Measurements from ENCODE around the gene BDKRB2.

DNA sequence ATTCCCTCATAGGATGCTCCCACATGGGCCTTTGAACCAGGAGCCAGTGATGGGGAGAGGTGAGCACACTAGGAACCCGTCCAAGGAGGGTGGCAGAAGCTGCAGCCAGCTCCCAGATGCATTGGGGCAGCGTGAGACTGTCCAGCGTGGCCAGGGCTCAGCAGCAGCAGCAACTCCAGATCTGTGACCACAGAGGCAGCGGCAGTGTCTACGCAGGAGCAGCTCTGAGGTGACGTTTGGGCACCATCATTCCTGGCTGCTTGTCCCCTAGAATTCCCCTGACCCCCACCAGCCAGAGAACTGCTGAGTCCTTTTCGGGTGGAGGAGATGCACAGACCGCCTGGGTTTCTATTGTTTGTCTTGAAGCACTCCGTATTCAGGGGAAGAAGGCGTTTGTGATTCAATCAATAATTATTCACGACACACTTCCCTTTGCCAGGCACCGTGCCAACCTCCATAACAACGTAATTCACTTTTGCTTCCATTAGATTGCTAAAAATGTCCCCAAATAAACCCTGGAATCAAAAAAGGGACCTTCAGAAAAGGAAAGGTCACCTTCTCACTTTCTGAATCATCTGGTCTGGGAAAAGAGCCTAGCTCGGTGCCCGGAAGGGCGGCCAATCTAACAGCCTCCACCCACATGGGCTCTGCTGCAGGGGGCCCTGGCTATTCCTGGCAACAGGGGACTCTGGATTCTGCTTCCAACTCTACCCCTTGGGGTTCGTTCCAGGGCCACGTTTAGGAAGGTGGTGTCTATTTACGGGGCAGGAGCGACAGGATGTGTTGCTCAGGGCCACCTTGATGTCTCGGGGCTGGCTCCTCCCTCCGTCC, 11.4 kb upstream of the BDKRB2 start:
- TF ChIP-seq, protein P1, sequence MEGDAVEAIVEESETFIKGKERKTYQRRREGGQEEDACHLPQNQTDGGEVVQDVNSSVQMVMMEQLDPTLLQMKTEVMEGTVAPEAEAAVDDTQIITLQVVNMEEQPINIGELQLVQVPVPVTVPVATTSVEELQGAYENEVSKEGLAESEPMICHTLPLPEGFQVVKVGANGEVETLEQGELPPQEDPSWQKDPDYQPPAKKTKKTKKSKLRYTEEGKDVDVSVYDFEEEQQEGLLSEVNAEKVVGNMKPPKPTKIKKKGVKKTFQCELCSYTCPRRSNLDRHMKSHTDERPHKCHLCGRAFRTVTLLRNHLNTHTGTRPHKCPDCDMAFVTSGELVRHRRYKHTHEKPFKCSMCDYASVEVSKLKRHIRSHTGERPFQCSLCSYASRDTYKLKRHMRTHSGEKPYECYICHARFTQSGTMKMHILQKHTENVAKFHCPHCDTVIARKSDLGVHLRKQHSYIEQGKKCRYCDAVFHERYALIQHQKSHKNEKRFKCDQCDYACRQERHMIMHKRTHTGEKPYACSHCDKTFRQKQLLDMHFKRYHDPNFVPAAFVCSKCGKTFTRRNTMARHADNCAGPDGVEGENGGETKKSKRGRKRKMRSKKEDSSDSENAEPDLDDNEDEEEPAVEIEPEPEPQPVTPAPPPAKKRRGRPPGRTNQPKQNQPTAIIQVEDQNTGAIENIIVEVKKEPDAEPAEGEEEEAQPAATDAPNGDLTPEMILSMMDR (conservative IDR thresholded peaks at IDR 0.05; ENCODE audit: low read depth in 2 of 2) = no peak
- TF ChIP-seq EZH2 (IDR thresholded peaks at IDR 0.05; ENCODE audit: low read depth, unreplicated experiment) (no peak), POLR2AphosphoS5 (IDR thresholded peaks at IDR 0.05; ENCODE audit: low read depth) (no peak), NANOG (IDR thresholded peaks at IDR 0.05; ENCODE audit: borderline replicate concordance) (no peak), EZH2phosphoT487 (IDR thresholded peaks at IDR 0.05; ENCODE audit: unreplicated experiment) (no peak), ZNF331 (CRISPR knock-in tag; IDR thresholded peaks at IDR 0.05; ENCODE audit: low read depth) (no peak), STAT1 (IDR thresholded peaks at IDR 0.05; ENCODE audit: unreplicated experiment) (no peak), CREB1 (CRISPR knock-in tag; IDR thresholded peaks at IDR 0.05; ENCODE audit: low read depth) (no peak)
- TF ChIP-seq, protein P2, sequence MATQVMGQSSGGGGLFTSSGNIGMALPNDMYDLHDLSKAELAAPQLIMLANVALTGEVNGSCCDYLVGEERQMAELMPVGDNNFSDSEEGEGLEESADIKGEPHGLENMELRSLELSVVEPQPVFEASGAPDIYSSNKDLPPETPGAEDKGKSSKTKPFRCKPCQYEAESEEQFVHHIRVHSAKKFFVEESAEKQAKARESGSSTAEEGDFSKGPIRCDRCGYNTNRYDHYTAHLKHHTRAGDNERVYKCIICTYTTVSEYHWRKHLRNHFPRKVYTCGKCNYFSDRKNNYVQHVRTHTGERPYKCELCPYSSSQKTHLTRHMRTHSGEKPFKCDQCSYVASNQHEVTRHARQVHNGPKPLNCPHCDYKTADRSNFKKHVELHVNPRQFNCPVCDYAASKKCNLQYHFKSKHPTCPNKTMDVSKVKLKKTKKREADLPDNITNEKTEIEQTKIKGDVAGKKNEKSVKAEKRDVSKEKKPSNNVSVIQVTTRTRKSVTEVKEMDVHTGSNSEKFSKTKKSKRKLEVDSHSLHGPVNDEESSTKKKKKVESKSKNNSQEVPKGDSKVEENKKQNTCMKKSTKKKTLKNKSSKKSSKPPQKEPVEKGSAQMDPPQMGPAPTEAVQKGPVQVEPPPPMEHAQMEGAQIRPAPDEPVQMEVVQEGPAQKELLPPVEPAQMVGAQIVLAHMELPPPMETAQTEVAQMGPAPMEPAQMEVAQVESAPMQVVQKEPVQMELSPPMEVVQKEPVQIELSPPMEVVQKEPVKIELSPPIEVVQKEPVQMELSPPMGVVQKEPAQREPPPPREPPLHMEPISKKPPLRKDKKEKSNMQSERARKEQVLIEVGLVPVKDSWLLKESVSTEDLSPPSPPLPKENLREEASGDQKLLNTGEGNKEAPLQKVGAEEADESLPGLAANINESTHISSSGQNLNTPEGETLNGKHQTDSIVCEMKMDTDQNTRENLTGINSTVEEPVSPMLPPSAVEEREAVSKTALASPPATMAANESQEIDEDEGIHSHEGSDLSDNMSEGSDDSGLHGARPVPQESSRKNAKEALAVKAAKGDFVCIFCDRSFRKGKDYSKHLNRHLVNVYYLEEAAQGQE (IDR thresholded peaks at IDR 0.05; ENCODE audit: unreplicated experiment) = no peak

Measured in GM23338 (cell line).